ENCODE measurements around the gene MUC5B. TPM values are rescaled to one million over a fixed set of nuclear protein-coding genes. Genes with fewer than 3 reads are reported as not detected.

The MUC5B gene
- polyA plus RNA-seq, 5 donors, result 0.04 to 0.54 (median 0.37) TPM

- no peak for DNase-seq
These were observed 57.5 kb downstream of the MUC5B start for GRCh38 chr11:1280116-1281035.

DNA sequence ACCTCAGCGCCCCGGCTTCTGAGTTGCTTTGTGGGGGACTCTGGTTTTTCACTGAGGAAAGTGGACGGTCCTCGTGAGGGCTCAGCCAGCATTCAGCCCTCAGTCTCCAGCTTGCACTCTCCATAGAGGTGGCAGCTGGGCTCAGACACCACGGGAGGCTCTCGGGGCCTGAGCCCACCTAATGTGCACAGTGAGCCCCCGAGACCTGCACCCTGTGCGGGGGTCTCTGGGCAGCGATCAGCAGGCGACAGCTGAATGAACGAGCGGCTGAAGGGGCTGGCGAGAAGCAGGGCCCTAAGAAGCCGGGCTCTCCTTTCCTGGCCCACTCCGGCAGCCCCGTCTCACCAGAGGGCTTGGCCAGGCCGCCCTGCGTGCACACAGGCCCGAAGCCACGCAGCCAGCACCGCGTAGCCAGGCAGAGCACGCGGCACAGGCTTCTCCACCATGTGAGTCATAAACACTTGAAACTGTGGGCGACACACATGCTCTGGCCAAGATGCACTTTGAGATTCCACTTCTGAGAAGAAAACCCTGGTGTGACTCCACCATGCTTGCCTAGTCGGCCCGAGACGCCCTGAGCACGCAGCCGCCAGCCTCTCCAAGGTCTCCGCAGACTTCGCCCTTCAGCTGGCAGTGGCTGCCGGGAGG, 58.6 kb downstream of the MUC5B start:
- no peak for DNase-seq

- no peak for DNase-seq
These were observed 59.1 kb downstream of the MUC5B start for GRCh38 chr11:1281974-1282365.

GRCh38 chr11:1283091-1283511, 60.2 kb downstream of the MUC5B start:
- DNase-seq, result no peak

DNA sequence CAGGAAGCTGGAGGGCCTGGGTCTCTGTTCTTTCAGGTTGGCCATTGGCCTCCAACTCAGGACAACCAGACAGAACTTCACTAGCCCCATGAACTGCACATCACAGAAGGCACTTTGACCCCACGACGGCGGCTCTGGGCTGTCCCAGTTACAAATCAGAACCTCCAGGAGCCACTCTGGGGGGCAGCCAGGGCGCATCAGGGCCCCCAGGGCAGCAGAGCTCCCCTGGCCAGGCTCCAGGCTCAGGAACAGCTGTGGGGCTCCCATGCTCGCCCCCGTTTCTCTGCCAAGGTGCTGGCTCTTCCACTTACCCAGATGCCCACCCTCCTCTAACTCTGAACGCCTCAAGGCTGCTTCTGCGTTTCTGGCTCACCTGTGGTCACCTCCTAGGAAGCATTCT, 61.0 kb downstream of the MUC5B start:
- DNase-seq, result no peak

- DNase-seq, result no peak
These were observed 62.5 kb downstream of the MUC5B start for GRCh38 chr11:1285316-1285744.

GRCh38 chr11:1285876-1286275, 63.0 kb downstream of the MUC5B start:
- no peak for DNase-seq

GRCh38 chr11:1287928-1288327, 65.1 kb downstream of the MUC5B start:
- no peak for DNase-seq

DNA sequence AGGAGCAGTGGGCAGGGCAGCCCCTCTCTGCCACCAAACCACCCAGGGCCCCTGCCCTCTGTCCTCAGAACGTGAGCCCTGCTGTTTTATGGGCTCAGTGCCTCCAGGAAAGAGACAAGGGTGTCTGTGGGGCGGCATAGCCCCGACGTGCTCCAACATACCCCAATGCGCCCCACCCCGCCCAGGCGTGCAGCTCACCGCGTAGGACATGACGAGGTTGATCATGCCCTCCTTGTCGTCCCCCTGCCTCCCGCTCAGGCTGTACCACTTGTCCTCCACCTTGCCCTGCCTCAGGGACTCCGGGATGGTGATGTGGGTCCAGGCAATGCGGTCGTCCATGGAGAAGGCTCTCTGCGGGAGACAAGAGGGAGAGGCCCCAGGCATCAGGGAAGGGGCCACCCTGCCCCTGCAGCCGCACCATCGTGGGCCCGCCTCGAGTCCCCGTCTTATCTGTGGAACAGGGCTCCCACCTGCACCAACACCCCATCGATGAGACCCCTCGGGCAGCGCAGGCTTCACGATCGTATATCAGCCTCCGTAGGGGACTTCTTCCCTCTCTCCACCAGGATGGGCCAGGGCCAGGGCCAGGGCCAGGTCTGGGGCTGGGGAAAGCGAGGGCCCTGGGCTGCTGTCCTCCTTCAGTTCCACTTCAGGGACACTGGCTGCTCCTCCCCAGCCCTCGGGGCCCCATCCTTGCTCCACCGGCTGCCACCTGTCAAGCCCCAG, 65.7 kb downstream of the MUC5B start:
- no peak for DNase-seq

DNA sequence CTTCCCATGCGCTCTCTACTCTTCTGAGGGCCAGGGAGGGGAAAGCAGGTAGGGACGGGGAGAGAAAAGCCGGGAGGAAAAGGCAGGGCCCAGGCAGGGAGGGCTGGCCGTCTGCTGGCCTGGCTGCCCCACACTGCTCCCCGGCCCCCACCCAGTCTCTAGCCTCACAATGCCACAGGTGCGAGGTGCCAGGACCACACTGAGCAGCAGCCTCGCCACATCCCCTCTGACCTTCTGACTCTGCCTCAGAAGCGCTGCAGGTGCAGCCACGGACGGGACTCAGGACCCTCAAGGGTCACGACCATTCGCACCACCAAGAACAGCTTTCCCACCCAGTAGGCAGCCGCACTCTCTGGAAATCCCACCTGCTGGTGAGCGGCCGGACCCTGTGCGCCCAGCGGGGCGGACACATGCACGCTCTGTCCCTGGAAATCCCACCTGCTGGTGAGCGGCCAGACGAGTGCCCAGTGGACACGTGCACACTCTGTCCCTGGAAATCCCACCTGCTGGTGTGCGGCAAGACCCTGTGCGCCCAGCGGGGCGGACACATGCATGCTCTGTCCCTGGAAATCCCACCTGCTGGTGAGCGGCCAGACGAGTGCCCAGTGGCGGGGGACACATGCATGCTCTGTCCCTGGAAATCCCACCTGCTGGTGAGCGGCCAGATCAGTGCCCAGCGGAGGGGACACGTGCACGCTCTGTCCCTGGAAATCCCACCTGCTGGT, 66.5 kb downstream of the MUC5B start:
- DNase-seq, result no peak

DNA sequence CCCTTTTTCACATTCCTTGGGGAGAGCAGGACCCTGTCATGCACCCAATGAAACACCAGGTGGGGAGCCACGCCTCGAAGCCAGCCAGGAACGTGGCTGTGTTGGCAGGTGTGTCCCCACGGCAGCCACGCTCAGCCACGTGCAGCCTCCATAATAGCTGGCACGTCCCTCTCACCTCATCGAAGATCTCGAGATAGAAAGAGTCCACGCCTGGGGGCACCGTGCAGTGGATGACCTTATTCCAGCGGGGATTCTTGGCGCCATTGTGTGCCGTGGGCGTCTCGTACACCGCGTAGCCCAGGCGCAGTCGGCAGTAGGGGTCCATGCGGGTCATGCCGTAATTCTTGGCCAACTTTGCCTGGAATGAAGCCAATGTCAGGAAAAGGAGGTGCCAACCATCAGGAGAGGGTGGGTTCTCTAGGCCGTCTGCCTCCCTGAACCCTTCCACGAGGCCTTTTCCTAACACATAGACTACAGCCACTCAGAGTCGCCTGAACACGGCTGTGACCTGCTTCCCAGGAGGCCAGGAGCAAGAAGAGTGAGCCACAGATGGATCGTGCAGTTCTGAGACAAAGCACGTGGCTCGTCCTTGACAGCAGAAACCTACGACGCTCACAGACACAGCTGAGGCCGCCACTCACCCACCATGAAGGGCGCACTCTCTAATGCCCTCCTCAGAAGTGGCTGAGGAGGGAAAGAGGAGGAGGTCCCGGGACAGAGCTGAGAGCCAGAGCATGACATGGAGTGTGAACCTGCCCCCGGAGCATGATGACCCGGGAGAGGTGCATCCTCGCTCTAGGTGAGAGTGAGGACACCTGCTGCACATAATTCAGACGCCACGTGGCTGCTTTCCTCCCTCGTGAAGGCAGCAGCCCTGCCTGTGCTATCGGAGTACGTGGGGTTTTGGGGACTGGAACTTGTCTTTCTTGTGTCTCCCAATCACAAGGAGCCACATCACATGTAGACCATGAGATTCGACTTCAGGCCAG, 67.5 kb downstream of the MUC5B start:
- DNase-seq, result no peak

- no peak for DNase-seq
These were observed 68.6 kb downstream of the MUC5B start for GRCh38 chr11:1291295-1292017.

GRCh38 chr11:1292018-1292643, 69.3 kb downstream of the MUC5B start:
- DNase-seq, result no peak

GRCh38 chr11:1292644-1293618, 70.1 kb downstream of the MUC5B start:
- DNase-seq, result no peak

DNA sequence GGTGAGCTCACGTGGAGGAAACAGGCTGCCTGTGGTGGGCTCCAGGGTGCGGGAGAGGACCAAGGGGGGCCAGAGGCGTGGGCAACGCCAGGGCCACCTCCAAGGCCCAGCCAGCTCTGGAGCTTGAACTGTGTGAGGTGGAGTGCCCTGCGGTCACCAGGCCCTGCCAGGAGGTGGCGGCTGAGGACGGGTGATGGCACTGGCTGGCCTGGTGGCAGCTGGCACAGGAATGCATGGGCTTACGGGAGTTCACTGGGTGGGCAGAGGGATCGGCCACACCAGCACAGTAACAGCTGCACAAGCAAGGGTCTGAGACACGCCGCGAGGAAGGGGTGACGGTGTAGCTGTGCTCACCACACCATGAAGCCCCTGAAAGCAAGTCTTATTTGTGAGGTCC, 70.8 kb downstream of the MUC5B start:
- no peak for DNase-seq

- DNase-seq, result no peak
These were observed 72.2 kb downstream of the MUC5B start for GRCh38 chr11:1295086-1295485.

- no peak for DNase-seq
These were observed 72.7 kb downstream of the MUC5B start for GRCh38 chr11:1295591-1295990.

DNA sequence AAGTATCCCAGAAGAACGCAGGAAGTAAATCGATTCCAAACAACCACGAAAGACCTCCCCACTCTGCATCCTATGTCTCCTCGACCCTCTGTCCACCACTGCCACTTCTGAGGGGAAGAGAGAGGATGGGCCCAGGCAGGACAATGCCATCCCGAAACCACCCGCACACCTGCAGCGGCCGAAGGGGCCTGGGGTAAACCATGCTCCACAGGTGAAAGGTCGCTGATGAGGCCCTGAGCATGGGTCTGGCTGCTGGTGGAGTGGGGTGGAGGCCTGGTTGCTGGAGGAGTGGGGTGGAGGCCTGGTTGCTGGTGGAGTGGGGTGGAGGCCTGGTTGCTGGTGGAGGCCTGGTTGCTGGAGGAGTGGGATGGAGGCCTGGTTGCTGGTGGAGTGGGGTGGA, 73.4 kb downstream of the MUC5B start:
- DNase-seq, result no peak
